DND-41 (cell line): ENCODE results near the gene CELSR1.

Experiments
- EZH2 ChIP-seq: IDR thresholded peaks from 3 replicates; pipeline ENCODE4 v1.6.1; 2012; ENCODE audit warnings: borderline replicate concordance, low read depth, mild to moderate bottlenecking, moderate library complexity, low read length, inconsistent platforms; ENCODE audit not compliant: severe bottlenecking
- TF ChIP-seq, protein P1 (sequence below): IDR thresholded peaks from 2 replicates; pipeline ENCODE4 v1.5.1; 2012; ENCODE audit warnings: borderline replicate concordance, low read length, moderate library complexity, mild to moderate bottlenecking; ENCODE audit not compliant: poor library complexity, severe bottlenecking; ENCODE audit errors: extremely low read depth

DNA sequence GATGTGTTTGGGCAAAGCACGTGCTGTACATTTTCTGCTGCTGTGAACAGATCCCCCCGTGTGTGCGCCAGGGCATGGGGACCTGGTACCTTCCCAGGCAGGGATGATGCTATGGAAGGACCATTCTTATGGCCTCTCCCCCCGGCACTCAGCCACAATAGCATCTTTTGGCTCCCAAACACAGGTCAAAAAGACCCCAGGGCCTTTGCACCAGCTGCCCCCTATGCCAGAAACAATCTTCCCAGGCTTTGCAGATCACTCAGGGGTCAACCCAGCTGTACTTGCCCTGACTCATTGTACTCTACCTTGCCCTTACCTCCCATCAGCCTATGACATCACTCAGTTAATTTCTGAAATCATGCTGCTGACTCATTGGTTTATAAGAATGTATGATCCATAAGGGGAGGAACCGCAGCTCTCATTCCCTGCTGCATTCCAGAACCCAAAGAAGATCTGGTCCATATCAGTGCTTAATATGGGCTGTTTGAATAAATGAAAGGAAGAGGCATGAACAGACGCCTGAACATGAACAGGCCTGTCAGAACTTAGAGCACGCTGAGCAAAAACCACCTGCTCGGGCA, 100.7 kb downstream of the CELSR1 start:
- TF ChIP-seq, protein P1, sequence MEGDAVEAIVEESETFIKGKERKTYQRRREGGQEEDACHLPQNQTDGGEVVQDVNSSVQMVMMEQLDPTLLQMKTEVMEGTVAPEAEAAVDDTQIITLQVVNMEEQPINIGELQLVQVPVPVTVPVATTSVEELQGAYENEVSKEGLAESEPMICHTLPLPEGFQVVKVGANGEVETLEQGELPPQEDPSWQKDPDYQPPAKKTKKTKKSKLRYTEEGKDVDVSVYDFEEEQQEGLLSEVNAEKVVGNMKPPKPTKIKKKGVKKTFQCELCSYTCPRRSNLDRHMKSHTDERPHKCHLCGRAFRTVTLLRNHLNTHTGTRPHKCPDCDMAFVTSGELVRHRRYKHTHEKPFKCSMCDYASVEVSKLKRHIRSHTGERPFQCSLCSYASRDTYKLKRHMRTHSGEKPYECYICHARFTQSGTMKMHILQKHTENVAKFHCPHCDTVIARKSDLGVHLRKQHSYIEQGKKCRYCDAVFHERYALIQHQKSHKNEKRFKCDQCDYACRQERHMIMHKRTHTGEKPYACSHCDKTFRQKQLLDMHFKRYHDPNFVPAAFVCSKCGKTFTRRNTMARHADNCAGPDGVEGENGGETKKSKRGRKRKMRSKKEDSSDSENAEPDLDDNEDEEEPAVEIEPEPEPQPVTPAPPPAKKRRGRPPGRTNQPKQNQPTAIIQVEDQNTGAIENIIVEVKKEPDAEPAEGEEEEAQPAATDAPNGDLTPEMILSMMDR, result no peak
- no peak for TF ChIP-seq EZH2
